ENCODE measurements around the gene DGCR2.
"Not testable (repeated sequence)": the region's sequence is repeated elsewhere in the genome, so short reads cannot be mapped to it uniquely, and the experiment has no call there.

DGCR2 gene

DNA sequence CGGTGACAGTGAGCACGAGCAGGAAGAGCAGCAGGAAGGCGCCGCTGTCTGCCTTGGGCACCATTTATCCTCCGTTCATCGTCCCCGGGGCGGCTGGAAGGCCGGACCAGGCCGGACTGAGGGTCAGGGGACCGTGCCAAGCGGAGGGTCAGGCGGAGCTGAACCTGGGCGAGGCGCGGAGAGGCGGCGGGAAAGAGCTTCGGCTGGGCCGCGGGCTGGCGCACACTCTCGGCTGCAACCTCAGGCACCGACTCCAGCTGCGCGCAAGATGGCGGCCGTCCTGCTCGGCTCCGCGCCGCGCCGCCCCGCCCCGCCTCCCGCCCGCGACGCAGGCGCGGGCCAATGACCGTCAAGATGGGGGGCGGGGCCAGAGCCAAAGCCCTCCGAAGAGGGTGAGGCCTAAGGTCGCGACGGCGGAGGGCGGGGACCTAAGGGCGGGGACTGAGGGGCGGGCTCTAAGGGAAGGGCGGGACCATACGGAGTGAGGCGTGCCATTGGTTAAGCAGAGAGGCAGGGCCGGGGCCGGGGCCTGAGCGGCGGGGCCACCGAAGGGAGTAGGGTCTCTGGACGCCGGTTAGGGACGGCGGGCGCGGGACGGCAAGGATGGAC is at the start of gene DGCR2:
DGCR2 (minus strand) TSS at position 270 of the 609 bp plus-strand sequence; CDS start at position 64, 206 bp downstream.
- DNase-seq = peak; percentile 92

- DNase-seq = no peak
These were observed 47.7 kb upstream of the DGCR2 start for GRCh38 chr22:19169947-19170318.

GRCh38 chr22:19169002-19169946 is 47.1 kb upstream of the DGCR2 start:
- no peak for DNase-seq

DNA sequence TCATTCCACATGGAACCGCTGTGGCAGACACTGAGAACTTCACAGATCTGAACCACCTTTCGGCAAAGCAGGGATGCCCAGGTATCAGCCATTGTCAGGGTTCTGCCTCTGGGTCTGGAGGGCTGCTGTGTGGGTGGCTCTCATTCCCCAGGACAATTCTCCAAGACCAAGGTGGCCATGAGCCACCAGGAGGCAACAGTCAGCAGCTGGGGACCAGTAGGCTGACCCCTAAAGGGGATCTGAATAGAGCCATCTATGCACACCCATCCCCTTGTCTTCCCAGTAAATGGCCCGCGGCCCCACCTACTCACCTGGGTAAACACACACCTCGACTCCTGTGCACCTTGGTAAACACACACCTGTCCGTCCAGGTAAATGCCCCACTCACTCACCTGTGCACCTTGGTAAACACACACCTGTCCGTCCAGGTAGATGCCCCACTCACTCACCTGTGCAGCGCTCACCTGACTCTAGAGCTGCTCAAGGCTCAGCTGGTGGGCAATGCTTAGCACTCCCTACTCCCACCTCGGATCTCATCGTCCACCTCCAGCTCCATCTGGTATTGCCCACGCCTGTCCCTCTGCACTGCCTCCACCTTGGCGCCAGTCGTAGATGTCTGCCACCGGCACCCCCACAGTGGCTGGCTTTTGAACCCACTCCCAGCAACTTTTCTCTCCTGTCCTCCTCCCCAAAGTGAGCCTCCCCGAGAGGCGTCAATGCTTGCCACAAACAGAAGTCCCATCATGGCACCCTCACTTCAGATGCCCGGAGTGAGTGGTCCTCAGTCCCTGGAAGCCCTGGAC is 46.1 kb upstream of the DGCR2 start:
- DNase-seq = no peak

DNA sequence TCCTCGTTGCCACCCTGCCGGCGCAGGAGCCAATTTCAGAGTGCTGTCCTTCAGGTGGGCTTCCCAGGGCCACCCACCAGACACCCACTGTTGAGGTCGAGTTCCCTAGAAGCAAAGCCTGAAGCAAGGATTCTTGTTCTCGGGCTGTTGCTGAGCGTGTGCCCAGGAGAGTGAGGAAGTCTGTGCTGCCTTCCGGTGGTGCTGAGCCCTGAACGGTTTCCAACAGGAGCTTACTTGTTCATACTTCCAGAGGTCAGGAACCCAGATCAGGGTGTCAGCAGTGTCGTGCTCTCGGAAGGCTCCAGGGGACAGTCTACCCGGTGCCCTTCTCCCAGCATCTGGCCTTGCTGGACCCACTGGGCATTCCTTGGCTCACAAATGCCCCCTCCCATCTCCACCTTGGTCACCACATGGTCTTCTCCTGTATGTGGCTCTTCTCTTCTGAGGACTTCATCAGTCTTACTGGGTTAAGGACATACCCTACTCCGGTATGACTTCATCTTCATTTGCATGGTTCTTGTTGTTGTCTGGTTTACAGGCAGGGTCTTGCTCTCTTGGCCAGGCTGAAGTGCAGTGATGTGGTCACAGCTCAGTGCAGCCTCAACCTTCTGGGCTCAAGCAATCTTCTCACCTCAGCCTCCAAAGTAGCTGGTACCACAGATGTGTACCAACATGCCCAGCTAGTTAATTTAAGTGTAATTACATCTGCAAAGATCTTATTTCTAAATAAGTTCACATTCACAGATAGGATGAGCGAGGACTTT is 45.1 kb upstream of the DGCR2 start:
- no peak for DNase-seq

DNA sequence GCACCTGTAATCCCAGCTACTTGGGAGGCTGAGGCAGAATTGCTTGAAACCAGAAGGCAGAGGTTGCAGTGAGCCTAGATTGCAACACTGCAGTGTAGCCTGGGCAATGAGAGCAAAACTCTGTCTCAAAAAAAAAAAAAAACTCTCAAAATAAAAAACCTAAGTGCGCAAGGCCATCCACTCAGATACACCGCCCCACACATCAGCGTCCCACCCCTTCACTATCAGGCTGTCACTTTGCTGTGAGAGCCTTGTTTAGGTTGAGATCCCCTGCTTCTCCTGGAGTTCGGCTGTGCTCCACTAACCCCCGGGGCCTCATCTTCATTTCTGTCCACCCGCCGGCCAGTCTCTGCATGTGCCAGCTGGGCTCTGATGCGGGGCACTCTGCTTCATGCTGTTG is 44.2 kb upstream of the DGCR2 start:
- no peak for DNase-seq

GRCh38 chr22:19164425-19164824 is 42.2 kb upstream of the DGCR2 start:
- DNase-seq = no peak

DNA sequence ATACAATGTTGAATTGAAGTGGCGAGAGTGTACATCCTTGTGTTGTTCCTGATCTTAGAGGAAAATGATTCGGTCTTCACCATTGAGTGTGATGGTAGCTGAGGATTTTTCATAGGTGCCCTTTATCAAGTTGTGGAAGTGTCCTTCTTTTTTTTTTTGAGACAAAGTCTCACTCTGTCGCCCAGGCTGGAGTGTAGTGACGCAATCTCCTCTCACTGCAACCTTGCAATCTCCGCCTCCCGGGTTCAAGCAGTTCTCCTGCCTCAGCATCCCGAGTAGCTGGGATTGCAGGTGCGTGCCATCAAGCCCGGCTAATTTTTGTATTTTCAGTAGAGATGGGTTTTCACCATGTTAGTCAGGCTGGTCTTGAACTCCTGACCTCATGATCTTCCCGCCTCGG is 36.4 kb upstream of the DGCR2 start:
- DNase-seq = not testable (repeated sequence)

- not testable (repeated sequence) for DNase-seq
These were observed 33.9 kb upstream of the DGCR2 start for GRCh38 chr22:19156109-19156508.

- no peak for DNase-seq
These were observed 31.0 kb upstream of the DGCR2 start for GRCh38 chr22:19152942-19153883.

- DNase-seq = no peak
These were observed 29.3 kb upstream of the DGCR2 start for GRCh38 chr22:19151329-19152191.

DNA sequence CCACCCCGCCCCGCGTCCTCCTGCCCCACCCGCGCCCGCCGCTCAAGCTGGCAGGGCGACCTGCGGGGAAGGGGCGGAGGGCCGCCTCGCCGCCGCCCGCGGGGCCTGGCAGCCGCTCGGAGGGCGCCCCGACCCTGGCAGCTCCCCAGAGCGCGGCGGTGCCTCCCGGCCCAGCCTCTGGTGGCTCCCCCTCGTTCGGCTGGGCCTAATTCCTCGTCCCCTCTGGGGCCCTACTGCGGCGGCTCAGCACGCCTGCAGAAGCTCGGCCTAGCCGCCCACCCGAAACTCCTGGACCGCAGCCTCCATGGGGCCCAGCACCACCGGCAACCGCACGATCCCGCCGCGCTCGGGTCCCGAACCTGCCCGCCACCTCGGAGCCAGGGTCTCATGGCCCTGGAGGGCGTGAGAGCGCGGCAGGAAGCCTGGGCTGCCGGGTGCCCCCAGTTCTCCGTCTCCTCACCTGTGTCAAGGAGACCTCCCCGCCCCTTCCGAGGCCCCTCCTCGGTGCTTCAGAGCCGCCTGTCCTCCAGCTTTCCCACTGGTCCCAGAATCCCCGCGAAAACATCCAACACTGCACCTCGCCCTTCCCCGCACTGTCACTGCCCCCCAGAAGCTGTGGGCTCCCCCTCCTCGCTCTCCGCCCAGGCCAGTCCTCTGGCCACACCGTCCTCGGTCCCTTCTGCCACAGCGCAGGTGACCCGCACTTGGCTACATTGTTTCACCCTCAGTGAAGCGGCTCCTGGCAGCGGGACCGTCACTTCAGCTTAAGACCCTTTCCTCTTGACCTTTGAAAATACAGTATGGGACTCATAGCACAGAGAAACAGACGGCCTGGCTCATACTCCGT is 28.5 kb upstream of the DGCR2 start:
- DNase-seq = no peak

- DNase-seq = no peak
These were observed 27.8 kb upstream of the DGCR2 start, which contains the start of gene GSC2 for GRCh38 chr22:19149991-19150390. Gene GSC2, minus strand, starts transcription at chr22:19150292. Its CDS starts 9 bp downstream, at chr22:19150283.

- DNase-seq = no peak
These were observed 27.1 kb upstream of the DGCR2 start for GRCh38 chr22:19149047-19149883.

DNA sequence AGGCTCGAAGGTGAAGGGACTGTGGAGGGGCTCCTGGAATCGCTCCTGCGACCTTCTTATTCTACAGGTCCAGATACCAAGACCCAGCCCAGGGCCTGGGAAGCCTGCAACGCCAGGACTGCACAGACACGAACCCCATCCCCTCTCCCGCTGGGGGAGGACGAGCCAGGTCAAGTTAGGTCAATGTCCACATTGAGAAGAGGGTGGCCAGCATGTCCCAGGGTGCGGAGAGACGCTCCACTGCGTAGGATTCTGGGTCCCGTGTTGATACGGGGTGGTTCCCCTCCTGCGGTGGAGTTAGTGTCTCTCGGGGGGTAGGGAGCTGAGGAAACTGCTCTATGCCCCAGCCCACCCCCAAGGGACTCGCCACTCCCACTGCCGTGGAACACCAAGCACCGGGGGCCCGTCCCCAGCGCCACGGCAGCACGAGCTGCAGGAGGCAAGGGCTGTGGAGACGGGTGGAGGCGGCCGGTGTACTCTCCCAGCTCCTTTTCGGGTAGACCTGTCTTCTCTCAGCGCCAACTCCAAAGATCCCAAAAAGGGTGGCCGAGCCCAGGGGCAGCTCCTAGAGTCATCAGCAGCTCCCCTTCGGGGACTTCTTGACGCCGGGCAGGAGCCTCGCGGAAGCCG is 26.3 kb upstream of the DGCR2 start:
- DNase-seq = no peak

GRCh38 chr22:19147195-19147780 is 25.1 kb upstream of the DGCR2 start:
- DNase-seq = no peak

- no peak for DNase-seq
These were observed 24.2 kb upstream of the DGCR2 start for GRCh38 chr22:19146215-19146968.

All from amniotic stem cell (primary cell).